ENCODE data around the gene SUN1.

DNA sequence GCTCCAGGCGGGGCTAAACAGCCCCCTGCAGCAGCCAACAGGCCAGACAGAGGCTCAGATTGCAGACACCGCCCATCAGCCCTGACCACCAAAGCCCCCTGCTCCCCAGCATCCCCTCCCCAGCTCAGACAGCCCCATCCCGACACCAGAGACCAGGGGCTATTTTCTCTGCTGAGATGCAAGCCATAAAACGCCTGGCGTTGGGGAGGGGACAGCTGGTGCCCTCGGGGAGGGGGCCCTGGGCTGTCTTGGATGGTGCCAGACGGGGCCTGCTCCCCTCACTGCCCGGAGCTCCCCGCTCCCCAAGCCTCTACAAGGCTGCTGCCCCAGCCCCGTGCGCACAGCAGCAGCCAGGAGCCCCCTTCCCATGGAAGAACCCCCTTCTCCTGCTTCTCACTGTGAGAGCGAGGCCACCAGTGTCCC lies 75.9 kb downstream of the SUN1 start:
- TF ChIP-seq GATA3 (IDR thresholded peaks at IDR 0.05; ENCODE audit: low read depth, low read length) (no peak), GATA2 (IDR thresholded peaks at IDR 0.05; ENCODE audit: low read depth, low read length) (no peak)

All from SH-SY5Y (cell line).